CD14-positive monocyte (primary cell): ENCODE data around the gene TTC3. TPM values are rescaled to one million over a fixed set of nuclear protein-coding genes. Genes with fewer than 3 reads are reported as not detected.
A peak's percentile ranks its signal among the peaks of the same experiment; 100 is the strongest.

Experiments
- DNase-seq, 3 donors: peaks; one replicate each; pipeline ENCODE4 v3.0.0-alpha.2; 2011 to 2022
- H2AFZ ChIP-seq: 2 replicates; pipeline ENCODE4 v1.6.0; 2012; ENCODE audit warnings: mild to moderate bottlenecking, low read depth, low read length, inconsistent platforms; ENCODE audit not compliant: insufficient read depth, poor library complexity, severe bottlenecking
- H3K27ac ChIP-seq, 2 donors: 1 replicate in 1 of 2; 2 replicates in 1 of 2; pipeline ENCODE4 v1.5.1; 2012 to 2013; ENCODE audit warnings: low read length in 2 of 2, control low read depth in 1 of 2, inconsistent platforms in 1 of 2, low read depth in 1 of 2, mild to moderate bottlenecking in 1 of 2
- H3K27me3 ChIP-seq, 2 donors: one replicate each; pipeline versions ENCODE4 v1.6.0 to v1.6.1; 2011 to 2013; ENCODE audit warnings: low read length in 2 of 2; ENCODE audit not compliant: control insufficient read depth in 2 of 2, insufficient read depth in 2 of 2
- H3K36me3 ChIP-seq, 2 donors: replicated peaks in 1 of 2; 1 replicate in 1 of 2; 2 replicates in 1 of 2; pipeline versions ENCODE4 v1.5.1 to v1.6.1; 2012 to 2013; ENCODE audit warnings: low read length in 2 of 2, control low read depth in 1 of 2, inconsistent platforms in 1 of 2, mild to moderate bottlenecking in 1 of 2; ENCODE audit not compliant: insufficient read depth in 2 of 2, control insufficient read depth in 1 of 2
- H3K4me1 ChIP-seq, 2 donors: 1 replicate in 1 of 2; 2 replicates in 1 of 2; pipeline versions ENCODE4 v1.5.1 to v1.6.1; 2012 to 2013; ENCODE audit warnings: low read length in 2 of 2, control low read depth in 1 of 2, inconsistent platforms in 1 of 2, mild to moderate bottlenecking in 1 of 2, moderate library complexity in 1 of 2; ENCODE audit not compliant: insufficient read depth in 2 of 2, control insufficient read depth in 1 of 2
- H3K4me2 ChIP-seq: replicated peaks from 2 replicates; pipeline ENCODE3; 2012; ENCODE audit warnings: low read length, moderate library complexity, mild to moderate bottlenecking; ENCODE audit not compliant: poor library complexity, severe bottlenecking; ENCODE audit errors: extremely low read depth
- H3K4me3 ChIP-seq, 3 experiments: fragments of 200-600 bp in 1 of 3; sonication (generic) in 1 of 3; replicated peaks in 1 of 3; 1 replicate in 2 of 3; 2 replicates in 1 of 3; pipeline ENCODE4 v1.5.1; 2011 to 2013; ENCODE audit warnings: low read length in 3 of 3, mild to moderate bottlenecking in 3 of 3, control low read depth in 2 of 3, low read depth in 2 of 3, inconsistent platforms in 1 of 3, moderate library complexity in 1 of 3
- H3K79me2 ChIP-seq: 2 replicates; pipeline ENCODE4 v1.6.0; 2012; ENCODE audit warnings: mild to moderate bottlenecking, control low read depth, inconsistent platforms, low read length, moderate library complexity; ENCODE audit not compliant: insufficient read depth
- H3K9ac ChIP-seq: 2 replicates; pipeline ENCODE4 v1.6.0; 2017; ENCODE audit warnings: low read length, mild to moderate bottlenecking; ENCODE audit not compliant: insufficient read depth, poor library complexity, severe bottlenecking
- H3K9me3 ChIP-seq, 2 donors: replicated peaks in 1 of 2; 1 replicate in 1 of 2; 2 replicates in 1 of 2; pipeline versions ENCODE4 v1.5.1 to v1.6.1; 2012 to 2013; ENCODE audit warnings: low read length in 2 of 2, control low read depth in 1 of 2; ENCODE audit not compliant: control insufficient read depth in 1 of 2, insufficient read depth in 1 of 2
- H4K20me1 ChIP-seq: 2 replicates; pipeline ENCODE4 v1.6.0; 2012; ENCODE audit warnings: mild to moderate bottlenecking, low read length, control low read depth, moderate library complexity; ENCODE audit not compliant: insufficient read depth
- H3K27ac Mint-ChIP-seq, 7 donors: one replicate each; pipeline ENCODE4 v1.8.0; 2020; ENCODE audit warnings: mild to moderate bottlenecking in 7 of 7, mixed read lengths in 7 of 7, moderate library complexity in 6 of 7, inconsistent platforms in 2 of 7
- H3K27me3 Mint-ChIP-seq, 3 donors: one replicate each; pipeline ENCODE4 v1.8.0; 2021 to 2022; ENCODE audit warnings: low read depth in 3 of 3, mild to moderate bottlenecking in 3 of 3, mixed read lengths in 3 of 3, moderate library complexity in 3 of 3, inconsistent platforms in 1 of 3
- H3K36me3 Mint-ChIP-seq, 2 donors: one replicate each; pipeline ENCODE4 v1.8.0; 2020; ENCODE audit warnings: mixed read lengths in 2 of 2, inconsistent platforms in 1 of 2, mild to moderate bottlenecking in 1 of 2
- H3K4me1 Mint-ChIP-seq: one replicate; pipeline ENCODE4 v1.8.0; 2020; ENCODE audit warnings: mild to moderate bottlenecking, mixed read lengths
- H3K4me3 Mint-ChIP-seq, 2 donors: one replicate each; pipeline ENCODE4 v1.8.0; 2020; ENCODE audit warnings: mild to moderate bottlenecking in 2 of 2, mixed read lengths in 2 of 2, moderate library complexity in 1 of 2
- H3K9me3 Mint-ChIP-seq, 7 donors: one replicate each; pipeline ENCODE4 v1.8.0; 2020 to 2022; ENCODE audit warnings: mixed read lengths in 7 of 7, mild to moderate bottlenecking in 6 of 7, moderate library complexity in 6 of 7, inconsistent platforms in 2 of 7
- whole genome bisulfite sequencing: methylation state at CpG from one replicate; pipeline ENCODE4 v1.1.5; 2013; ENCODE audit warnings: missing lambda C conversion rate; ENCODE audit not compliant: insufficient coverage; 5-methylcytosine and 5-hydroxymethylcytosine counted together
- intact Hi-C, 2 donors: fragments of 100-400 bp; cut with micrococcal nuclease; formaldehyde crosslinking; loops; one replicate each; pipeline versions ENCODE4 v1.15.0 to v1.15.1; 2023
- polyA plus RNA-seq, 3 donors: library from polyadenylated mRNA; depleted of rRNA in 1 of 3; unstranded in 2 of 3; stranded (reverse) in 1 of 3; fragments of 300-500 nt in 2 of 3; fragments of >200 nt in 1 of 3; fragmentation: Illumina TruSeq in 2 of 3; gene quantifications; 1 replicate in 2 of 3; 2 replicates in 1 of 3; pipeline ENCODE4 v1.2.3, GENCODE V29; 2012 to 2021
- TF ChIP-seq, protein P1 (sequence below): fragments of 200-600 bp; IDR thresholded peaks from one replicate; pipeline ENCODE4 v1.8.0; 2022; ENCODE audit warnings: antibody characterized with exemption, mild to moderate bottlenecking

The TTC3 gene
- polyA plus RNA-seq, 3 donors, result 9.6 to 35.4 (median 17.9) TPM

DNA sequence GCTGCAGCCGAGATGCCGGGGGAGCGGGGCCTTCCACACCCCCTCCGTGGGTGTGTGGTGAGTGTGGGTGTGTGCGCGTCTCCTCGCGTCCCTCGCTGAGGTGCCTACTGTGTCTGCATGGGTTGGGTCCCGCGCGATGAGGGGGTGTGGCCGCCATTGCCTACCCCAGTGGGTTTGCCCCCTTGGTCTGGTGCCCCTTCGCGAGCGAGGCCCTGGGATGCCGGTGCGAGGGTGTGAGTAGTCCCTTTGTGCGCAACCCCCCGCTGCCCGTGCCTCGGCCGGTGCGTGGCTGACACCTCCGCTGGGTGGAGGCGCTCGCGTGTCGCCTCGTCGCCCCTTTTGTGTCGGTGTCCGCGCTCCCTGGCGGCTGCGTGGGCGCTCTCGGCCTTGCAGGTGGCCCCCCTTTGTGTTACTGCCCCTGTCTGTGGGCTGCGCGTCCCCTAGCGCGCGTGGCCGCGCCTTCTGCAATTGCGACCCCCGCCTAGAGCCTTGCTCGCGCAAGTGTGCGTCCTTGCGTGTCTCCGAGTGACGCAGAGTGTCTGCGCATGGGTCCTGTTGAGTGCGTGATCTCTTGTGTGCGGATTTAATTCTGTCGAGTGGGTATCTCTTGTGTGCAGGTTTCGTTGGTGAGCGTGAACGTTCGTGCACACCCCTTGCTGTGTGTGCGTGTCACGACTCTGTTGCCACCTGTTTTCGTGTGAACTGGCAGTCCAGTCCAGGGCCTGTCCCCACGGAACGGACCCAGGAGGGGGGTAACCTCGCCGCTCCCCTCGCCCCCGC lies 553 bp downstream of the TTC3 start:
- H2AFZ ChIP-seq, result peak overlapping the region; percentile 94
- Mint-ChIP-seq H3K36me3 (peaks cover 5 to 9% of the 10 kb centered on the region in 2 donors), H3K27me3 (peaks cover 0 to 4% (median 0%) of the 10 kb centered on the region in 3 donors), H3K9me3 (no peaks in the 10 kb centered on the region), H3K27ac (peak overlapping the region; percentile 84 to 95 (median 91)), H3K4me3 (peak overlapping the region; percentile 95 to 97), H3K4me1 (peaks cover 30% of the 10 kb centered on the region)
- H3K36me3 ChIP-seq, result no peaks in the 10 kb centered on the region
- no peaks in the 10 kb centered on the region for H3K9me3 ChIP-seq
- H4K20me1 ChIP-seq, result peaks cover 9% of the 10 kb centered on the region
- WGBS, result under 1% methylated on average over 62 of the region's 70 CpGs
- H3K4me1 ChIP-seq, result peaks cover 18 to 39% of the 10 kb centered on the region in 2 donors
- H3K4me3 ChIP-seq, result peak overlapping the region; percentile 74 to 89 (median 85)
- H3K9ac ChIP-seq, result peak overlapping the region; percentile 91
- DNase-seq, result peak; percentile 45 to 70 (median 59)
- intact Hi-C loops, result loop anchor here in 1 of 2 donors (5.0 to 10.0 kb wide), 2 partner anchors 81 to 291 kb away; partner anchors contain the start of gene DYRK1A
- peak overlapping the region; percentile 78 to 95 for H3K27ac ChIP-seq
- H3K27me3 ChIP-seq, result no peaks in the 10 kb centered on the region
- TF ChIP-seq, protein P1, sequence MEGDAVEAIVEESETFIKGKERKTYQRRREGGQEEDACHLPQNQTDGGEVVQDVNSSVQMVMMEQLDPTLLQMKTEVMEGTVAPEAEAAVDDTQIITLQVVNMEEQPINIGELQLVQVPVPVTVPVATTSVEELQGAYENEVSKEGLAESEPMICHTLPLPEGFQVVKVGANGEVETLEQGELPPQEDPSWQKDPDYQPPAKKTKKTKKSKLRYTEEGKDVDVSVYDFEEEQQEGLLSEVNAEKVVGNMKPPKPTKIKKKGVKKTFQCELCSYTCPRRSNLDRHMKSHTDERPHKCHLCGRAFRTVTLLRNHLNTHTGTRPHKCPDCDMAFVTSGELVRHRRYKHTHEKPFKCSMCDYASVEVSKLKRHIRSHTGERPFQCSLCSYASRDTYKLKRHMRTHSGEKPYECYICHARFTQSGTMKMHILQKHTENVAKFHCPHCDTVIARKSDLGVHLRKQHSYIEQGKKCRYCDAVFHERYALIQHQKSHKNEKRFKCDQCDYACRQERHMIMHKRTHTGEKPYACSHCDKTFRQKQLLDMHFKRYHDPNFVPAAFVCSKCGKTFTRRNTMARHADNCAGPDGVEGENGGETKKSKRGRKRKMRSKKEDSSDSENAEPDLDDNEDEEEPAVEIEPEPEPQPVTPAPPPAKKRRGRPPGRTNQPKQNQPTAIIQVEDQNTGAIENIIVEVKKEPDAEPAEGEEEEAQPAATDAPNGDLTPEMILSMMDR, result peak; percentile 28
- peak overlapping the region; percentile 88 for H3K4me2 ChIP-seq
- H3K79me2 ChIP-seq, result peaks cover 51% of the 10 kb centered on the region

DNA sequence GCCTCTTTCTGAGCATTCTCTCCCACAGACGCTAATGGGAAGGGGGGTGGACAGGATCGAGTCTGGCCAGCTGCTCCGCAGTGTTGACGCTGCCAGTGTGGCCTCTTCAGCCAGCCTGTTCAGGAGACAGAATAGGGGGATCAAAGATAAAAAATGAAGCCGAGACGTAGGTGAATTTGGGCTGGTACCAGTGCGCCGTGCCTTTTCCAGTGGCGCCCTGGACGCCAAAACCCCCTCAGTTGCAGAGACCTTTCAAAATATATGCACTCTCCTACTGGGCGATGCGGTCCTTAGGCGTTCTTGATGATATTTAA lies 1.1 kb downstream of the TTC3 start:
- intact Hi-C loops, result loop anchor here in 1 of 2 donors (5.0 to 10.0 kb wide), 2 partner anchors 82 to 291 kb away; partner anchors contain the start of gene DYRK1A
- peaks cover under 1 to 4% of the 10 kb centered on the region in 2 donors for H3K36me3 Mint-ChIP-seq
- peak overlapping the region; percentile 74 to 89 (median 85) for H3K4me3 ChIP-seq
- WGBS, result 0% methylated on average over 4 of the region's 13 CpGs
- H4K20me1 ChIP-seq, result peaks cover 9% of the 10 kb centered on the region
- H3K4me1 Mint-ChIP-seq, result peaks cover 34% of the 10 kb centered on the region
- H3K27me3 Mint-ChIP-seq, result peaks cover 0 to 4% (median 0%) of the 10 kb centered on the region in 3 donors
- peak overlapping the region; percentile 78 to 95 for H3K27ac ChIP-seq
- no peaks in the 10 kb centered on the region for H3K36me3 ChIP-seq
- TF ChIP-seq, protein P1, result no peak
- no peak for DNase-seq
- no peaks in the 10 kb centered on the region for H3K9me3 ChIP-seq
- H3K27me3 ChIP-seq, result no peaks in the 10 kb centered on the region
- peak overlapping the region; percentile 88 for H3K4me2 ChIP-seq
- H3K79me2 ChIP-seq, result peaks cover 55% of the 10 kb centered on the region
- H3K9me3 Mint-ChIP-seq, result no peaks in the 10 kb centered on the region
- H3K27ac Mint-ChIP-seq, result peak overlapping the region; percentile 84 to 95 (median 91)
- peak overlapping the region; percentile 94 for H2AFZ ChIP-seq
- H3K4me1 ChIP-seq, result peaks cover 18 to 44% of the 10 kb centered on the region in 2 donors
- peak overlapping the region; percentile 95 to 97 for H3K4me3 Mint-ChIP-seq
- H3K9ac ChIP-seq, result peak overlapping the region; percentile 91
